GM13976 (cell line): ENCODE results near the gene SLC25A41.
"Not testable (repeated sequence)": the region's sequence is repeated elsewhere in the genome, so short reads cannot be mapped to it uniquely, and the experiment has no call there.

Experiments
- DNase-seq: peaks from one replicate; pipeline ENCODE4 v3.0.0; 2012; ENCODE audit warnings: low spot score
- in situ Hi-C: fragments of 300-500 bp; cut with MboI; formaldehyde crosslinking; loops from one replicate; pipeline ENCODE4 v1.12.0; 2022; ENCODE audit warnings: low sequenced_read_pairs, mixed read lengths, inconsistent platforms; ENCODE audit not compliant: unreplicated experiment
- TF ChIP-seq, protein P1 (sequence below): IDR thresholded peaks from 2 replicates; pipeline ENCODE4 v1.5.1; 2012; ENCODE audit warnings: borderline replicate concordance, mild to moderate bottlenecking; ENCODE audit not compliant: insufficient read depth; ENCODE audit errors: extremely low read depth, missing control alignments, control extremely low read depth

Gene SLC25A41

GRCh38 chr19:6433165-6433564 lies 398 bp downstream of the SLC25A41 start:
- in situ Hi-C loops = no loop called here
- no peak for DNase-seq
- TF ChIP-seq, protein P1, sequence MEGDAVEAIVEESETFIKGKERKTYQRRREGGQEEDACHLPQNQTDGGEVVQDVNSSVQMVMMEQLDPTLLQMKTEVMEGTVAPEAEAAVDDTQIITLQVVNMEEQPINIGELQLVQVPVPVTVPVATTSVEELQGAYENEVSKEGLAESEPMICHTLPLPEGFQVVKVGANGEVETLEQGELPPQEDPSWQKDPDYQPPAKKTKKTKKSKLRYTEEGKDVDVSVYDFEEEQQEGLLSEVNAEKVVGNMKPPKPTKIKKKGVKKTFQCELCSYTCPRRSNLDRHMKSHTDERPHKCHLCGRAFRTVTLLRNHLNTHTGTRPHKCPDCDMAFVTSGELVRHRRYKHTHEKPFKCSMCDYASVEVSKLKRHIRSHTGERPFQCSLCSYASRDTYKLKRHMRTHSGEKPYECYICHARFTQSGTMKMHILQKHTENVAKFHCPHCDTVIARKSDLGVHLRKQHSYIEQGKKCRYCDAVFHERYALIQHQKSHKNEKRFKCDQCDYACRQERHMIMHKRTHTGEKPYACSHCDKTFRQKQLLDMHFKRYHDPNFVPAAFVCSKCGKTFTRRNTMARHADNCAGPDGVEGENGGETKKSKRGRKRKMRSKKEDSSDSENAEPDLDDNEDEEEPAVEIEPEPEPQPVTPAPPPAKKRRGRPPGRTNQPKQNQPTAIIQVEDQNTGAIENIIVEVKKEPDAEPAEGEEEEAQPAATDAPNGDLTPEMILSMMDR = no peak

DNA sequence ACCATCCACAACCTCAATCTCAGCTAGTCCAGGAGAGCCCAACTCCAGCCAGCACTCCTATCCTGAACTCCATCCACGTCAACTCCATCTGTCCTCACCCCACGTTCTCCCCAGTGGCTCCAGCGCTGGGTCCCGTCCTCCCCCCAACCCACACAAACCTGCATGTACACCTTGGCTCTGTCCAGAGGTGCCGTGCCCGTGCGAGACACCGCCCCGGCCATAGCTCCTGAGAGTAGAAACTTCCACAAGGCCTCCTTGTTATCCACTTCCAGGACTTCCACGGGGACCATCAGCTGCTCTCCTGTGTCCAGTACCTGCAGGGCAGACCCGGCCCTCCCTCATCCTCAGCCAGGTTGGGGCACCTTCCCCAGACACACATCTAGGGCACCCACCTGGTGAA lies 1.7 kb downstream of the SLC25A41 start:
- in situ Hi-C loops = no loop called here
- DNase-seq = no peak
- TF ChIP-seq, protein P1 = no peak

- in situ Hi-C loops = no loop called here
- no peak for DNase-seq
- TF ChIP-seq, protein P1 = no peak
Observed at GRCh38 chr19:6429419-6430221, 3.9 kb downstream of the SLC25A41 start.

- in situ Hi-C loops, DNase-seq: not testable (repeated sequence)
Observed at GRCh38 chr19:6428692-6429418, 4.7 kb downstream of the SLC25A41 start.

DNA sequence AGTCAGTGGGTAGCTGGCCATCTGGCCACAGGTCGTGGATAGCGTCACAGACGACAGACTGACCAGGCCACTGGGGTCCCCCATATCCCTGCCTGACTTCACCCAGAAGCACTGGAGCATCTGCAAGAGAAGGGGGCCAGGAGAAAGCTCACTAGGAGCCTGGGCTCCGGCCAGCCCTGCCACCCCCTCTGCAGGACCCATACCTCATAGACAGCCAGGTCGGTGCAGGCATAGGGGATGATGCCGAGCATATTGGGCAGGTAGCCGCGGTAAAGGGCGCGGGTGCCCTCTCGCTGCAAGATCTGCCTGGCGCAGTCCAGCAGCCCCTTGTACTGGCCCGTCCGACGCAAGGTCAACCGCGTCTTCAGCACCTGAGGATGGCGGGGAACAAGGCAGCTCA lies 6.4 kb downstream of the SLC25A41 start:
- TF ChIP-seq, protein P1 = no peak
- in situ Hi-C loops = no loop called here

DNA sequence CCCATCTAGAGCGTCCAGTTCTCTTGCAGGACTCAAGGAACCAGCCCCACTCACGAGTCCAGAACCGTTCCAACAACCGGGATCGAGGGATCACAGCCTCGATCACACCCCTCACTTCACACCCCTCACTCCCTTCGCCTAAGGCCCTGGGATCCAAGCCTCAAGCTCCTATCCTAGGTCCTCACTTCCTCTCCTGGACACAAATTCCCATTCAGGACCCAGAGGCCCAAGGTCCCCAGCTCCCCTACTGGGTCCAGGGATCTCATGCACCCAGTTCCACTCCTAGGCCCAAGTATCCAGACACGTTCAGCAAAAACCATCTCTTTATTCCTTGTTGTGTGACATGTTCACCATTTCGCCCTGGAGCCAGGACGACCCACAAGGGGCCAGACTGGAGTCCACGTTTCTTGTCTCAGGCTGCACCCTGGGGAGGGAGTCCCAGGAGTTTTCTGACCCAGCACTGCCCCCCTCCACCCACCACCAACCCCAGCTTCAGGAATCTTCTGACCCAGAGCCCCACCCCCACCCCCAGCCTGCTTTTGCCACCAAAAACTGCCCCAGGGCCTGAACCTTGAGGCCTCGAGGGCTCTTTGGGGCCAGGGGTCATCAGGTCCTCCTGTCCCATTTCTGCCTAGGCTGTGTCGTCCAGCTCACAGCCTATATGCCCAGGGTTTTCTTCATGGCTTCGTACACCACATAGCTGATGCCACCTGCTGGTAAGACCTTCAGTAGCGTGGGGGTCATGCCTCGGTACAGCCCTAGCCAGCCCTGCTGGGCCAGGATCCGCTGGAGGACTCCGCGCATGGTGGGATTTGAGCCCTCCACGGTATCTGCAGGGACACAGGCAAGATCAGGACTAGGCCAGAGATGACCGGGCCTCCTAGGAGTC lies 7.6 kb downstream of the SLC25A41 start:
- in situ Hi-C loops = no loop called here
- TF ChIP-seq, protein P1 = peak; percentile 11
- no peak for DNase-seq

More for the DNA sequence above, 6.4 kb downstream of the SLC25A41 start:
- no peak for DNase-seq
